HG02884 (cell line): ENCODE measurements around the gene TLK1.

Source experiments
- ATAC-seq: cut with Tn5 transposase; IDR thresholded peaks from one replicate; pipeline ENCODE4 v1.9.1; 2021; ENCODE audit warnings: mild to moderate bottlenecking, moderate library complexity; ENCODE audit not compliant: unreplicated experiment

The TLK1 gene

GRCh38 chr2:170969872-170970496 lies 190.7 kb downstream of the TLK1 start:
- no peak for ATAC-seq

- ATAC-seq, result no peak
These were observed 191.7 kb downstream of the TLK1 start for GRCh38 chr2:170969030-170969429.

- no peak for ATAC-seq
These were observed 192.3 kb downstream of the TLK1 start for GRCh38 chr2:170968205-170969003.

GRCh38 chr2:170967553-170967952 lies 193.1 kb downstream of the TLK1 start:
- ATAC-seq, result no peak

- ATAC-seq, result no peak
These were observed 193.9 kb downstream of the TLK1 start for GRCh38 chr2:170966648-170967396.

GRCh38 chr2:170965446-170966225 lies 195.1 kb downstream of the TLK1 start:
- ATAC-seq, result no peak

- ATAC-seq, result no peak
These were observed 197.3 kb downstream of the TLK1 start for GRCh38 chr2:170963386-170963785.

GRCh38 chr2:170953941-170954340 lies 206.8 kb downstream of the TLK1 start:
- no peak for ATAC-seq

GRCh38 chr2:170950221-170950761 lies 210.4 kb downstream of the TLK1 start:
- peak; percentile 82 for ATAC-seq

- no peak for ATAC-seq
These were observed 211.3 kb downstream of the TLK1 start for GRCh38 chr2:170949415-170949814.

- no peak for ATAC-seq
These were observed 216.1 kb downstream of the TLK1 start for GRCh38 chr2:170944545-170944944.

GRCh38 chr2:170943596-170943995 lies 217.1 kb downstream of the TLK1 start:
- no peak for ATAC-seq

GRCh38 chr2:170943041-170943440 lies 217.7 kb downstream of the TLK1 start:
- ATAC-seq, result no peak

GRCh38 chr2:170942615-170943014 lies 218.1 kb downstream of the TLK1 start:
- no peak for ATAC-seq
